ENCODE results near the gene AKAP13.

Gene AKAP13

GRCh38 chr15:85389772-85390171 is 9.4 kb downstream of the AKAP13 start:
- DNase-seq, result no peak

GRCh38 chr15:85393210-85393609 is 12.8 kb downstream of the AKAP13 start:
- no peak for DNase-seq

- DNase-seq, result no peak
Measured at GRCh38 chr15:85394554-85395333, 14.3 kb downstream of the AKAP13 start.

DNA sequence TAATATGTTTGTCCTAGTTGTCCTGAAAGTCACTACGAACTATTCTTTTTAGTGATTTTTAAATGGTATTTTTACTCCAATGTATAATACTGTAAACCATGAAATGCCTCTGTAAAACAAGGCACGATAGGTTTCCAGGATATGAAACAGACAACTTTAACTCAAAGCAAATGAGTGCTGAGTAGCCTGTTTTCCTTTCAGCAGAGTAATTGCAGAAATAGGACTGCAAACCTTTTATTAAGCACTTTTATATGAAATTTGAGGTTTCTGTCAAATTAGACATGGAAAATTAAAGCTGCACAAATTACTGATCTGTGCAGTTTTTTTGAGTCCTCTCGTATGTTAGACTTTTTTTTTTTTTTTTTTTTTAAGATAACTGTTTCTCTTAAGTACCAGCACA is 16.2 kb downstream of the AKAP13 start:
- DNase-seq, result no peak

- no peak for DNase-seq
Measured at GRCh38 chr15:85397151-85397550, 16.7 kb downstream of the AKAP13 start.

GRCh38 chr15:85397926-85398325 is 17.5 kb downstream of the AKAP13 start:
- no peak for DNase-seq

DNA sequence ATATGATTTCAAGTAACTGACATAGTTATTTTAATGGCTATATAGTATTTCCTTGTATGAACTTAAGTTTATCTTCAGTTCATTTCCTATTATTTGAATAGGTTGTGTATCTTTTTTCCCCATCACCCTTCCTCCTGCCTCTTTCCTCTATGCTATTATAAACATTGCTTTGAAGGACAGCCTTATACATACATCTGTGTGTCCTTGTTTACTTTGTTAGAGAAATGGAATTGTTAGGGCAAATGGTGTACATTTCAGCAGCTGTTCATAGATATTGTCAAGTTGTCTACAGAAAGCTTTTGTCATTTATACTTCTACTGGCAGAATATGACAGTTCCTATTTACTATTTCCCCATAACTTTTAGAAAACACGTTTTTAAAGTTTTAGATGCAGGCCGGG is 18.4 kb downstream of the AKAP13 start:
- DNase-seq, result no peak

DNA sequence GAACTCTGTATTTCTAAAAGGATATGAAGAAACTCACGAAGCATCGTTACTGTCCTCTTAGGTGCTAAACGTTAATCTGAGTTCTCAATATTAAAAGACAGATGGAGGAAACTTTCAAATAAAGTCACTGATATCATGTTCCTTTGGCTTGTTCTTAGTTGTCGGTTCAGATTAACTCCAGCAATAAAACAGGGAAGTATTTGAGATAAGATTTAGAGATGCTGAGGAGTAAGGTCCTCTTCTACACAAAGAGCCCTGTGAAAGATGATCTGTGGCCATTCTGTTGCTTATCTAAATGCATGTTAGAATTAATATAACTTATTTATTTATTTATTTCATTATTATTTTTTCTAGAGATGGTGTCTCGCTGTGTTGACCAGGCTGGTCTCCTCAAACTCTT is 19.2 kb downstream of the AKAP13 start:
- DNase-seq, result no peak

- no peak for DNase-seq
Measured at GRCh38 chr15:85400606-85401005, 20.2 kb downstream of the AKAP13 start.

DNA sequence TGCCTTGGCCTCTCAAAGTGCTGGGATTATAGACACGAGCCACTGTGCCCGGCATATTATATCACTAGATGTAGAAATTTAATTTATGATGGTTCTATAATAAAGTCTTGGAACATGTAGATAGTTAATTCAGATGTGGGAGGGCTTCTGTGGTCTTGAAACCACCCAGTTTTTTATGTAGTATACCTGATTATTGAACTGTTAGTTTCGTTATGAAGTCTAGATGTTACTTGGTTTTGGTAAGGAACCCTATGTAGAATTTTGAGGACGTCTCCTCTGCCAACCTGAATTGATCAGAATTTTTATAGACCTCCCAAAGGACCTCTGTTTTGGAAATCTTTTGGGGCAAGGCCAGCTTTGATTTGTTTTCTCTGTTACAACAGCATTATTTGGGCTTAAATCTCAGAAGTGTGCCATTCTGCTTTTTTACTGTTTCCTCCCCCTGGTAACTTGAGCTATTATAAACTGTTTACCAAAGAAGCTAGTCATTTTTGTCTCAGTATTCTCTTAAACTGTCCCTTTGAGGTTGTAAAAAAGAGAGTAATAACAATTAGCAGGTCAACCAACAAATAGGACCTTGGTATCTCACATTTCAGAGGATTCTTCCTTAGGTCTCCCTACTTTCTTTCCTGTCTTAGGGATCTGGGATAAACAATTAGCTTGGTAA is 20.8 kb downstream of the AKAP13 start:
- DNase-seq, result no peak

GRCh38 chr15:85402195-85402881 is 21.9 kb downstream of the AKAP13 start:
- DNase-seq, result no peak

DNA sequence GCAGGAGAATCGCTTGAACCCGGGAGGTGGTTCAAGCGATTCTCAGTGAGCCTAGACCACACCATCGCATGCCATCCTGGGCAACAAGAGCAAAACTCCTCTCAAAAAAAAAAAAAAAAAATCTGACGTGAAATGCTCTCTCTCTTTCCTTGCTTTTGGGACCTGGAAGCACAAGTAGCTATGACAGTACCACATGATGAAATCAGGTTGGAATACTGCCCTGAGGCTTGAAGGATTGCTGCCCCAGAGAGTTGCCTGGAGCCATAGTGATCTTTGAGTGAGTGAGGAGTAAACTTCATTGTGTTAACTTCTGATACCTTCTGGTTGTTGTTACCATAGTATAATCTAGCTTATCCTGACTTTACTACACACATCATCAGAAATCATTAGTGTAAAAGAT is 23.3 kb downstream of the AKAP13 start:
- no peak for DNase-seq

DNA sequence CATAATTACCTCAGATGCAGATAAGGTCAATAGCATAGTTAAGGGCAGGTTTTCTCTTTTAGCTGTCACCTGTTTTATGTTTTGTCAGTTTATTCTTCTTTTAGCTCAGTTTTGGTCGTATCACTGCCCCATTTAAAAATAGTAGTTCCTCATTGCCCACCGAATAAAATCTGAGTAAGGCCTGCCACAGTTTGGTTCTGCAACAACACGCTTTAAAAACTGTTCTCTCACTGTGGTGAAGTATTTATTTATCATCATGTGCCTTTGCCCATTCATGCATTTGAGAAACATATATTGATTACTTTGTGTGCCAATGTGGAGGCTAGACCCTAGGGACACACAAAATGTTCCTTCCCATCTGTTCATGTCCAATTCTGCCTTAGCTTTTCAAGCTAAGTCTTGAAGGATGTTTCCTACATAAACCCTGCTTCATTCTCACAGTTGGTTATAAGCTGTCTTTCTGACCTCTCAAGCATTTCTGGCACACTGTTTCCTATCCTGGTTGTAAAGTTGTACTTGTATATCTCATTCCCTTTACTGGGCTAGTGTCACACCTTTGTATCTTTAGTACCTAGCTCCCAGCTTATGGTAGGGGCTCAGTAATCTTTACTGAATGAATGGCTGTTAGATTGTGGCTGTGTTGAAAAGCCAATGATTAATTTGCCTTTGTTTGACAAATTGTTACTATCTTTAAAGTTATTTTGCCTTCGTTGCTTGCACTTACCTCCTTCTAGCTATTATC is 23.9 kb downstream of the AKAP13 start:
- no peak for DNase-seq

DNA sequence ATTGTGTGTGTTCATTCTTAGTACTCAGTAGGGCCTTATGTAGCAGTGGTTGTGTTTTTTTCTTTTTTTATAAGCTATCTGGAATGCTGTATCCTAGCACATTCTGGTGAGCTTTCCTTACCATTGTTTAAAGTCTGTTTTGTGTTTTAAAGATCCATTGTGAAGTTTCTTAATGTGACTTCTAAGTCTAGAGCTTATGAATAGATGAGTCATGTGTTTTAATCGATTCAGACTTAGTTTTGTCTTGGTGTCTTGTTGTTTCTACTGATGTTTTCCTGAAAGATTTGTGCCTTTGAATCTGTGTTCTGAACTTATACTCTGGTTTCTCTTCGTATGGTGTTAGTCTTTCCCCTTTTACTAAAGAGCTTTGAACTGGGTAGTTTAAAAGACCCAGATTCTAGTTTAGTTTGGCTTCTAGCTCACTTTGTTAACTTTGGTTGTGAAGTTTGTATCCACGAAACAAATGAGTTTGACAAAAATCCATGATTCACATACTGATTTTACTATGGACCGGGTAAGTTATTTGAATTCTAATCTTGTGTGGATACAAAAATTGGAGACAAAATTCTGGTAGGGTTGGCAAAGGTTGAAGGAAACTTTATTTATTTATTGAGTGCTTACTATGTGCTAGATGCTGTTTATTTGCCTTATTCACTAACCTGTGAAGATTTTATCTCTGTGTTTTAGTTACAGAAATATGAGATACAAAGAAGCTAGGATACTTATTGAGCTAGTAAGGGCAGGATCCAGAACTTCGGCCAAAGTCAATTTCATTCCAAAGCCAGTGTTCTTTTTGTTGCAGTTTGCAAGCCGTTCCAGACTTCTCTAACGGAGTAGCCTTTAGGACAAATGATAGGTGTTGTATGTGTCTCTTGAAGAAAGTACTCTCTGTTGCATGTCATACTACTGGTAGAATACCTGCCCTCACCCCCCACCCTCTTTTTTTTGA is 24.8 kb downstream of the AKAP13 start:
- no peak for DNase-seq

- DNase-seq, result no peak
Measured at GRCh38 chr15:85406916-85407315, 26.5 kb downstream of the AKAP13 start.

- DNase-seq, result peak; percentile 23
Measured at GRCh38 chr15:85407421-85408269, 27.2 kb downstream of the AKAP13 start.

- peak; percentile 34 for DNase-seq
Measured at GRCh38 chr15:85408270-85408746, 27.9 kb downstream of the AKAP13 start.

GRCh38 chr15:85412066-85412465 is 31.7 kb downstream of the AKAP13 start:
- DNase-seq, result no peak

GRCh38 chr15:85412956-85413854 is 32.8 kb downstream of the AKAP13 start:
- peak; percentile 73 for DNase-seq

- DNase-seq, result no peak
Measured at GRCh38 chr15:85414037-85414436, 33.6 kb downstream of the AKAP13 start.

All from activated naive CD4-positive, alpha-beta T cell treated with anti-CD3 and anti-CD28 coated beads, Interleukin-2, amount 50 U/mL, for 16 hours (primary cell).